ENCODE results near the gene AP5S1. TPM values are rescaled to one million over a fixed set of nuclear protein-coding genes. Genes with fewer than 3 reads are reported as not detected.

Gene AP5S1
- total RNA-seq, 1 experiment from 2014 or later: 3.9 TPM

- Histone ChIP-seq H2BK15ac (ENCODE audit: low read depth, low read length) (no peak overlapping the region), H3T11ph (ENCODE audit: low read length) (no peak overlapping the region), H3K4ac (ENCODE audit: low read depth, low read length) (no peak overlapping the region), H3K23me2 (ENCODE audit: insufficient read length, low read depth, low read length, poor library complexity, severe bottlenecking) (peaks cover 13% of the 10 kb centered on the region), H2BK5ac (ENCODE audit: insufficient read length, low read length) (no peak overlapping the region), H2AK5ac (ENCODE audit: insufficient read length, low read length) (no peak overlapping the region), H3K9me3 (ENCODE audit: control insufficient read depth, low read depth, low read length) (no peaks in the 10 kb centered on the region), H4K8ac (replicated peaks; ENCODE audit: insufficient read length, low read depth, low read length) (no peak overlapping the region), H2BK12ac (ENCODE audit: insufficient read length, low read depth, low read length) (no peak overlapping the region), H3K56ac (ENCODE audit: insufficient read length, low read depth, low read length) (no peak overlapping the region), H4K91ac (ENCODE audit: insufficient read length, low read depth, low read length) (no peak overlapping the region), H4K20me1 (ENCODE audit: control insufficient read depth, insufficient read depth, insufficient read length) (no peaks in the 10 kb centered on the region), H3K27ac (ENCODE audit: insufficient read length, low read depth, low read length) (no peak overlapping the region), H3K23ac (ENCODE audit: insufficient read length, low read depth, low read length) (no peak overlapping the region), H2BK20ac (ENCODE audit: low read depth, low read length, poor library complexity, severe bottlenecking) (no peak overlapping the region), H2AFZ (ENCODE audit: low read length) (no peak overlapping the region), H3K4me1 (ENCODE audit: insufficient read depth, low read length) (no peaks in the 10 kb centered on the region), H4K5ac (ENCODE audit: insufficient read length, low read depth, low read length) (no peak overlapping the region), H3K18ac (ENCODE audit: insufficient read length, low read depth, low read length) (no peak overlapping the region), H3K79me1 (ENCODE audit: insufficient read depth, low read depth, low read length, poor library complexity, severe bottlenecking) (no peaks in the 10 kb centered on the region), H2BK120ac (ENCODE audit: low read depth, low read length, poor library complexity, severe bottlenecking) (no peak overlapping the region), H3K9ac (ENCODE audit: extremely low read depth, insufficient read length, low read length) (no peak overlapping the region), H3K27me3 (ENCODE audit: insufficient read depth, low read length) (no peaks in the 10 kb centered on the region), H3K79me2 (ENCODE audit: insufficient read depth, low read length) (no peaks in the 10 kb centered on the region; the same call in 1 of the 2 replicates), H3K14ac (ENCODE audit: insufficient read depth, low read length) (no peak overlapping the region), H3K4me2 (ENCODE audit: insufficient read depth, insufficient read length, low read length) (no peak overlapping the region)
- WGBS (ENCODE audit: extremely low coverage, insufficient read length, low lambda C conversion rate): no CpG with 5 or more reads among the region's 1 CpG
- Mint-ChIP-seq H3K27me3 (ENCODE audit: low read depth) (no peaks in the 10 kb centered on the region), H3K4me1 (peaks cover 7 to 10% of the 10 kb centered on the region in 2 experiments), H3K4me3 (peak overlapping the region; percentile 81 to 90; a peak in 4 of 5 replicates), H3K27ac (no peak overlapping the region), H3K9me3 (no peaks in the 10 kb centered on the region), H3K36me3 (ENCODE audit: insufficient read depth in 1 of 3, low read depth in 3 of 3) (0 out of 7 replicates have a peak, but pooled peaks cover 0 to 5% (median 0%) of the 10 kb centered on the region in 3 experiments)
- TF ChIP-seq CTCF (conservative IDR thresholded peaks at IDR 0.05): no peak
- DNase-seq: no peak
Observed at GRCh38 chr20:3848565-3848964, 28.2 kb downstream of the AP5S1 start.
